Measurements from ENCODE around the gene ACSS3.

ACSS3 gene

DNA sequence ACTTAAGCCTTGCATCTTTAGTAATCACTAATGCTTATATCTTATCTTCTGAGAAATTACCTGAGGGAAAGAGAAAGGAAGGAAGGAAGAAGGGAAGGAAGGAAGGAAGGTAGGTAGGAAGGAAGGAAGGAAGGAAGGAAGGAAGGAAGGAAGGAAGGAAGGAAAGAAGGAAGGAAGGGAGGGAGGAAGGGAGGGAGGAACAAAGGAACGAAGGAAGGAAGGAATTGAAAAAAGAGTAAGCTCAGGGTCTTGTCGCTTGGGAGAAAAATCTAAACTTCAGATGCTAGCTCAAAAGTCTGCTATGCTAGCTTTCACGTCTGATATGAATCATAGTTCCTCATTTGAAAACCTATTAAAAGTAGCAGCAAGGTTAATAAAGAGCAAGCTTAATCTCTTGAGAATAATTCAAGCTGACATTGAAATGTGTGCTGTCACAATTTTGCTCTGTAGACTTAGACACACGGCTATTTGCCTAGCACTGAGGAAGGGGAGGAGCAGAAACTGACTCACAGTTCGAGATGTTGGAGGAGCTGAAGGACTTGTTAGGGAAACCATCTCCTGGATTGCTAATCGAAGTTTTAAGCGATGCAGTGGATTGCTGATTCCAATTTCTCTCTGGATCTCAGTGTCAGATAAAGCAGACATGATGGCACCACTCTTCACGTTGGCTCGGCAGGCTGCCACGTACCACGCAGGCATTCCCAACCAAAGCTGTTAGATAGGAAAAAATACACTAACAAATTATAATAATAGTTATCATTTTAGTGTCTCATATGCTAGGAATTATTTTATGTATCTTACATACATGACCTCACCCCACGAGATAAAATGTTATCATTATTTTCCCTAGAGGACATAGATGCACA, 216.7 kb downstream of the ACSS3 start:
- no peak for TF ChIP-seq CEBPB (IDR thresholded peaks at IDR 0.05)

DNA sequence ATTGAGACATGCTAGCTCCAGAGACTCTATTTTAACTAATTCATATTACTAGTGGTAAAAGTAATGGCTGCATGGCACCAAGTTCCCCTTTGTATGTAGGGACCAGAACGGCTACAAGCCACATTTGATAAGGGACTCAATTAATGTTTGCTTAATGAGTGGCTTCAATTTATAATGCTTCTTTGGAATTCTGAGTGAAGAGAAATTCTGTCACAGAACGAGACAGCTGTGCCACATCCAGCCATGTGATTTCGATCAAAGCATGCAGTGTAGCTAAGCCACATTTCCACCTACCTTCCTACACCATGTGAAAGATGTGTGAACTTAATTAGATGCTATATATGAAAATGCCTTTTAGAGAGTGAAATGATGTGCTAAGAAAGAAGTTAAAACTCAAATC, 217.4 kb downstream of the ACSS3 start:
- TF ChIP-seq FOXM1 (IDR thresholded peaks at IDR 0.05; ENCODE audit: borderline replicate concordance, low read depth) (no peak), YY1 (IDR thresholded peaks at IDR 0.05; ENCODE audit: low read depth) (no peak), TAF1 (IDR thresholded peaks at IDR 0.05; ENCODE audit: low read depth) (no peak), CEBPB (IDR thresholded peaks at IDR 0.05) (no peak), NFIC (IDR thresholded peaks at IDR 0.05) (no peak), CREB1 (IDR thresholded peaks at IDR 0.05; ENCODE audit: low read depth) (no peak), TCF12 (IDR thresholded peaks at IDR 0.05; ENCODE audit: low read depth) (no peak), EP300 (IDR thresholded peaks at IDR 0.05; ENCODE audit: borderline replicate concordance) (no peak), TEAD4 (IDR thresholded peaks at IDR 0.05) (no peak), EGR1 (IDR thresholded peaks at IDR 0.05) (no peak), RAD21 (IDR thresholded peaks at IDR 0.05; ENCODE audit: low read depth) (no peak), ZBTB7A (IDR thresholded peaks at IDR 0.05; ENCODE audit: low read depth) (no peak)
- TF ChIP-seq, protein P1, sequence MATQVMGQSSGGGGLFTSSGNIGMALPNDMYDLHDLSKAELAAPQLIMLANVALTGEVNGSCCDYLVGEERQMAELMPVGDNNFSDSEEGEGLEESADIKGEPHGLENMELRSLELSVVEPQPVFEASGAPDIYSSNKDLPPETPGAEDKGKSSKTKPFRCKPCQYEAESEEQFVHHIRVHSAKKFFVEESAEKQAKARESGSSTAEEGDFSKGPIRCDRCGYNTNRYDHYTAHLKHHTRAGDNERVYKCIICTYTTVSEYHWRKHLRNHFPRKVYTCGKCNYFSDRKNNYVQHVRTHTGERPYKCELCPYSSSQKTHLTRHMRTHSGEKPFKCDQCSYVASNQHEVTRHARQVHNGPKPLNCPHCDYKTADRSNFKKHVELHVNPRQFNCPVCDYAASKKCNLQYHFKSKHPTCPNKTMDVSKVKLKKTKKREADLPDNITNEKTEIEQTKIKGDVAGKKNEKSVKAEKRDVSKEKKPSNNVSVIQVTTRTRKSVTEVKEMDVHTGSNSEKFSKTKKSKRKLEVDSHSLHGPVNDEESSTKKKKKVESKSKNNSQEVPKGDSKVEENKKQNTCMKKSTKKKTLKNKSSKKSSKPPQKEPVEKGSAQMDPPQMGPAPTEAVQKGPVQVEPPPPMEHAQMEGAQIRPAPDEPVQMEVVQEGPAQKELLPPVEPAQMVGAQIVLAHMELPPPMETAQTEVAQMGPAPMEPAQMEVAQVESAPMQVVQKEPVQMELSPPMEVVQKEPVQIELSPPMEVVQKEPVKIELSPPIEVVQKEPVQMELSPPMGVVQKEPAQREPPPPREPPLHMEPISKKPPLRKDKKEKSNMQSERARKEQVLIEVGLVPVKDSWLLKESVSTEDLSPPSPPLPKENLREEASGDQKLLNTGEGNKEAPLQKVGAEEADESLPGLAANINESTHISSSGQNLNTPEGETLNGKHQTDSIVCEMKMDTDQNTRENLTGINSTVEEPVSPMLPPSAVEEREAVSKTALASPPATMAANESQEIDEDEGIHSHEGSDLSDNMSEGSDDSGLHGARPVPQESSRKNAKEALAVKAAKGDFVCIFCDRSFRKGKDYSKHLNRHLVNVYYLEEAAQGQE (IDR thresholded peaks at IDR 0.05; ENCODE audit: low read depth) = no peak
- TF ChIP-seq, protein P2, sequence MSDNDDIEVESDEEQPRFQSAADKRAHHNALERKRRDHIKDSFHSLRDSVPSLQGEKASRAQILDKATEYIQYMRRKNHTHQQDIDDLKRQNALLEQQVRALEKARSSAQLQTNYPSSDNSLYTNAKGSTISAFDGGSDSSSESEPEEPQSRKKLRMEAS (IDR thresholded peaks at IDR 0.05) = no peak
- TF ChIP-seq, protein P3, sequence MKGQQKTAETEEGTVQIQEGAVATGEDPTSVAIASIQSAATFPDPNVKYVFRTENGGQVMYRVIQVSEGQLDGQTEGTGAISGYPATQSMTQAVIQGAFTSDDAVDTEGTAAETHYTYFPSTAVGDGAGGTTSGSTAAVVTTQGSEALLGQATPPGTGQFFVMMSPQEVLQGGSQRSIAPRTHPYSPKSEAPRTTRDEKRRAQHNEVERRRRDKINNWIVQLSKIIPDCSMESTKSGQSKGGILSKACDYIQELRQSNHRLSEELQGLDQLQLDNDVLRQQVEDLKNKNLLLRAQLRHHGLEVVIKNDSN (IDR thresholded peaks at IDR 0.05) = no peak

GRCh38 chr12:81296556-81297305, 218.9 kb downstream of the ACSS3 start:
- TF ChIP-seq TCF12 (IDR thresholded peaks at IDR 0.05; ENCODE audit: low read depth) (no peak), CEBPB (IDR thresholded peaks at IDR 0.05) (no peak), ZBTB7A (IDR thresholded peaks at IDR 0.05; ENCODE audit: low read depth) (no peak), NFIC (IDR thresholded peaks at IDR 0.05) (no peak), EP300 (IDR thresholded peaks at IDR 0.05; ENCODE audit: borderline replicate concordance) (no peak), TAF1 (IDR thresholded peaks at IDR 0.05; ENCODE audit: low read depth) (no peak)
- TF ChIP-seq, protein P1 (IDR thresholded peaks at IDR 0.05; ENCODE audit: low read depth) = no peak

- TF ChIP-seq FOXM1 (IDR thresholded peaks at IDR 0.05; ENCODE audit: borderline replicate concordance, low read depth) (no peak), TAF1 (IDR thresholded peaks at IDR 0.05; ENCODE audit: low read depth) (no peak), RAD21 (IDR thresholded peaks at IDR 0.05; ENCODE audit: low read depth) (no peak), EGR1 (IDR thresholded peaks at IDR 0.05) (no peak), ZBTB7A (IDR thresholded peaks at IDR 0.05; ENCODE audit: low read depth) (no peak), TEAD4 (IDR thresholded peaks at IDR 0.05) (no peak), EP300 (IDR thresholded peaks at IDR 0.05; ENCODE audit: borderline replicate concordance) (no peak), YY1 (IDR thresholded peaks at IDR 0.05; ENCODE audit: low read depth) (no peak), NFIC (IDR thresholded peaks at IDR 0.05) (no peak)
- TF ChIP-seq, protein P1 (IDR thresholded peaks at IDR 0.05; ENCODE audit: low read depth) = no peak
- TF ChIP-seq, protein P3 (IDR thresholded peaks at IDR 0.05) = no peak
Observed at GRCh38 chr12:81297601-81298000, 219.7 kb downstream of the ACSS3 start.

Measured in Ishikawa (cell line).